GM12801 (cell line): Measurements from ENCODE around the gene PNPLA1.

Source experiments
- TF ChIP-seq, protein P1 (sequence below): IDR thresholded peaks from one replicate; pipeline ENCODE4 v1.5.1; 2011; ENCODE audit warnings: control low read depth; ENCODE audit not compliant: insufficient read length; ENCODE audit errors: extremely low read depth

PNPLA1 gene

DNA sequence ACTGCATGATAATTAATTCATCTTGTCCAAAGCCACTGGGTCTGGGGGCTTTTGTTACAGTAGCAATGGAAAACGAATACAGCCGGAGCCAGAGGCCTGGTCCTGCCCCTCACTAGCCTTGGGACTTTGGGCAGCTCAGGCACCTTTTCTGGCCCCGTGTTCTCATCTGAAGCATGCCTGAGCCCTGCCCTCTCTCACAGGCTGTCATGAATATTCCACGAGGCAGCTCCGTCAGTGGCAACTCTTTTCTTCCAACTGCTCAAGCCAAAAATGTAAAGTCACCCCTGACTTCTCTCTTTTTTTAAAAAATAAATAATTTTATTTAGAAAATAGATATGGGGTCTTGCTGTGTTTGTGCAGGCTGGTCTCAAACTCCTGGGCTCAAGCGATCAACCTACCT lies 61.5 kb downstream of the PNPLA1 start:
- TF ChIP-seq, protein P1, sequence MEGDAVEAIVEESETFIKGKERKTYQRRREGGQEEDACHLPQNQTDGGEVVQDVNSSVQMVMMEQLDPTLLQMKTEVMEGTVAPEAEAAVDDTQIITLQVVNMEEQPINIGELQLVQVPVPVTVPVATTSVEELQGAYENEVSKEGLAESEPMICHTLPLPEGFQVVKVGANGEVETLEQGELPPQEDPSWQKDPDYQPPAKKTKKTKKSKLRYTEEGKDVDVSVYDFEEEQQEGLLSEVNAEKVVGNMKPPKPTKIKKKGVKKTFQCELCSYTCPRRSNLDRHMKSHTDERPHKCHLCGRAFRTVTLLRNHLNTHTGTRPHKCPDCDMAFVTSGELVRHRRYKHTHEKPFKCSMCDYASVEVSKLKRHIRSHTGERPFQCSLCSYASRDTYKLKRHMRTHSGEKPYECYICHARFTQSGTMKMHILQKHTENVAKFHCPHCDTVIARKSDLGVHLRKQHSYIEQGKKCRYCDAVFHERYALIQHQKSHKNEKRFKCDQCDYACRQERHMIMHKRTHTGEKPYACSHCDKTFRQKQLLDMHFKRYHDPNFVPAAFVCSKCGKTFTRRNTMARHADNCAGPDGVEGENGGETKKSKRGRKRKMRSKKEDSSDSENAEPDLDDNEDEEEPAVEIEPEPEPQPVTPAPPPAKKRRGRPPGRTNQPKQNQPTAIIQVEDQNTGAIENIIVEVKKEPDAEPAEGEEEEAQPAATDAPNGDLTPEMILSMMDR, result no peak

DNA sequence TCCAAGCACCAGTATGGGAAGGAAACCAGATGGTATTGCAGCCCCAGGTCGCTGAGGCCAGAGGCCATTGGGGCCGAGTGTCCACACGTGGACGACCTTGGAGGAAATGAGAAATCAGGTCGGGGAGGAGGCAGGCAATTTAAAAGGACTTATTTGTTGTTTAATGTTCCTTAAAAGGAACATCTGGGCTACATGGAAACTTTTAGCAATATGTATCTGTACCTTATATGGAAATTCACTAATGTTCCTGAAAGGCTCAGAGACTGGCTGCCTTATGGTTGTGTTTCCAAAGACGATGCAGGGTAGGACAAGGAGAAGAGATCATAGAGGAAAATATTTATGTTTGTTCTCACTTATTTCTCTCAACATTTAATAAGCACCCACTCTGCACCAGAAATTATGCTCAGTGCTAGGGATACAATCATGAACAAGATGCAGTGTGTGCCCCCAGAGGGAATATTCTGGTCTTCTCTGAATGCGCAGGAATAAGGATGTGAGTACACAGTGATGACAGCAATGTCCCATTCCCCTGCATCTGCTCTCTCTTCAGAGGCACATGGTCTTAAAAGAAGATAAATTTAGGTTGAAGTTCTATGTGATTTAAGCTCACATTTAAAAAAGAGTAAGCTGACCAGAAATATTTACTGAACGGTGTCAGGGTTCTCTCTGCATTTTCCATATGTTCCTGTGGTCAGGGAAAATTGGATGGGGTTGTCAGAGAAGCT lies 63.5 kb downstream of the PNPLA1 start:
- TF ChIP-seq, protein P1, result no peak

DNA sequence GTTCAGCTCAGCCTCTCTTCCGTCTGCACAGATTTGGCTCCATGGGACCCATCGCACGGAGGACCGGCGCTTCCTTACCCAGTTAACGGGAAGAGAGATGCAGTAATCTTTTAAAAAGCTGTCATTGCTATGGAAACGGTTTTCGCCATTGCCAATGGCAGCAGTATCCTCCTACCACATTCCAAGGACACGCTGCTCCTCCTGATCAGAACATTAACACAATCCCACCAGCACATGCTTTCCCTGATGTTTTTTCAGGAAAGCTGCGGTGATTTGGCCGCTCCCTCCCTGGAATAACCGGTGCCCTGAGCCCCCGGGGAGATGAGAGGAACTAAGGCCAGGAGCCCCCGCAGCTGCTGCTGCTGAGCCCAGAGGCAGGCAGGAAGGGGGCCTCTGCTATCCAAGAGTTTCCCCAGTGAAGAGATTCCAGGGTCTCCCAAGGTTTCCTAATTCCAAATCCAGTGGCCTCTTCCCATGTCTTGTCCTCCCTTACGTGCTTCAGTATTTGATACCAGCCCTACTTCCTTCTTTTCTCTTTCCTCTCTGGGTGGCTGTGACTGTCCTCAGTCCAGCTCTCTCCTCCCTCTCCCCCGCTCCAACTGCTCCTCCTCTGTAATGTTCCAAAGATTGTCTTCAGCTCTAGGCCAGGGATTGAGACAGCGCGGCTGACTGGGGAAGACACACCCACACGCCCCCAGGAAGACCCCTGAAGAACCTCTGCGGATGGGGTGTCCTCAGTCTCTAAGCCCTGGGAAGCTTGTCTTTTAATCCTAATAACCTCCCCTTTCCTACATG lies 64.3 kb downstream of the PNPLA1 start:
- TF ChIP-seq, protein P1, result no peak

DNA sequence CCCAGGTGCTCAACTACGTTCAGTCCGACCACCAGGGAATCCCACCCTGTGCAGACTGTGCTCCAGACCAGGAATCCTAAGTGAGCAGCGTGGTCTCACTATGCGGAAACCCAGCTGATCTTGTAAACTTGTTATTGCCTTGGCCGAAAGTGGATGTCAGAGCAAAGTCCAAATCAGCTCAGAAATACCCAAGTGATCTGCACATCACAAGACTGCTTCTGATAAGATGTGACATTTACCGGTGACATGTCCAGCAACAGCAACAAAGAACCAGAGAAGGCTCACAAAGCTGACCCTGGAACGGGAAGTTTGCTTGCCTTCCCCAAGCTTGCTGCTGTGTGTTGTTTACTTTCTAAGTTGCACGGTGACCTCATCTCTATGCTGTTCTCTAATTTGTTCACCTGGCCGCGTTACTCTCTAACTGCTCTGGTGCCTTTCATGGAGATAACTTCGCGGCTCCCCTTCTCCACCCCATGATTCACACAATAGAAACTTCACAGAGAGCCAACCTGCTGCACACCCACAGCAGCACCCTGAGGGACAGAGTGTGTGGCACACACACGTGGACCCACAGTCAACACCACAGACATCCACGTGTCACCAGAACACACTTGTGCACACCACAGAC lies 65.1 kb downstream of the PNPLA1 start:
- TF ChIP-seq, protein P1, result no peak

DNA sequence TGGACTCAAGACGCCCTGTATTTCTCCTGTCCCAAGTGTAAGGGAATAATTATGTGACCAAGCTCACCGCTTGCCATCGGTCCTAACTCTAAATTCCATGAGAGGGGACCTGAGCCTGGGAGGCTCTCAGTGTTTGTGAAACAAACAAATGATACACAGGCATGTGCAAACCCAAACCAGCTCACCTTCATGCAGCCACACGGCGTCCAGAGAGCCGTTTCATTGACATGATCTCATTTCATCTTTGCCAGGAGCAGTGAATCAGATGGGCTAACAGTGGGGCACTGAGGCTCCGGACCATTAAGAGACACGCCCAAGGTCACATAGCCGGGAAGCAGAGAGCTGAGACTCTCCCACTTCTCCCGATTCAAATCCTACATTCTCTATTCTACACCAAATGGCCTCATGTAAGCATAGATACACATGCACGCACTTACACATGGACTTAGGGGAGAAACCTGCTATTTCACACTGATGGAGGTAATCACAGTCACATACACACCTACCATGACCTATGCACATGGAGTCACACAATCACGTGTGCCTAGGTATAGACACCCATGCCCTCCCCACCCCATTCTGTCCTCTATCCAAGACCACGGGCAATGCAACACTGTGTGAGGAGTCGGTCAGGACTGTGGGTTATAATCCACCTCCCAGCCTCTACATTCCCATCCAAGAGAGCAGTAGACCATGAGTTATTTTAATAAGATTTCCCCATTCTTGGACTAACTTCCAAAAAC lies 65.8 kb downstream of the PNPLA1 start:
- TF ChIP-seq, protein P1, result no peak

DNA sequence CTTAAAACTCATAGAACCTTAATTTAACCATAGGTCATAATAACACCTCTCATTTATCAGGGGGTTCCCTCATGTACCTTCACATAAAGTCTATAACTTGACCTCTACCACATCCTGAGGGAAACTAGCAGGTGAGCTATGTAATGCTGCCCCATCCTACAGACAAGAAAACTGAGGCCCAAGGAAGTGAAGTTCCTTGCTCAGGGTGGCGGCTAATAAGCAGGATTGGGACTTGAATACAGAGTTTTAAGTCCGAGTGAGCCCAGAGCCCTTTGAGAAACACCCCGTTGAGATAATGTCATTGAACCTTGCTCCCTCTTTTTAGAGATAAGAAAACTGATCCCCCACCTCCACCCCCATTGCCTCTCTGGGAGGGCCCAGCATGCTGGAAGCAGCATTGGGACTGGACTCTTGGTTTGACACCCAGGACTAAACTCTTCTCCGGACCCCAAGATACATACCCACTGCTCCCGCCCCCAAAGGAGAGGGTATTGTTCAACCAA lies 66.4 kb downstream of the PNPLA1 start:
- TF ChIP-seq, protein P1, result no peak

DNA sequence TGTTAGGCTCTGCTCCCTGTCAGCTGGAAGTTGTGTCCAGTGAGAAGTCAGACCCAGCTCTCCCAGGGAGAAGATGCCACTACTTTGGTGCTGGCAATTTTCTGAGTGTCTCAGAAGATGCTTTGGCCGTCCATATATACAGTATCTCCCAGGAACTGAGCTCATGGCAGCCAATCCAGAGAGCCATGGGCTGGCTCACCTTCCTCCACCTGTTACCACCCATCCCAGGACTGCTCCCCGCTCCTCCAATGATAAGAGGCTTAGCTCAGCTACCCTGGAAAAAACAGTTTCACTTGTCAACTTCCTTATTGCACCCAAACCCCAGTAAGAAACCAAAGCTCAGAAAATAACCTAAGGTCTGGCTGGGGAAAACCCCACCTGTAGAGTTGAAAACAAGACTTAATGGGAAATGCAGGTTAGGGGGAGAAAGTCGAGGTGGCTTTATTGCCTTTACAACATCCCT lies 67.0 kb downstream of the PNPLA1 start, which contains the start of gene BNIP5:
TSS of gene BNIP5 (minus strand) at position 110 of the 463 bp plus-strand sequence. CDS start 6,198 bp downstream, outside the sequence.
- TF ChIP-seq, protein P1, result no peak
